Uterus (tissue), 2 donors: ENCODE results near the gene B3GLCT.

Experiments
- CTCF ChIP-seq, 4 experiments: fragments of 200-600 bp in 2 of 4; fragments of 450-650 bp in 2 of 4; sonication (generic) in 2 of 4; IDR thresholded peaks; one replicate each; pipeline ENCODE4 v1.5.1; 2016 to 2019; ENCODE audit warnings: antibody characterized with exemption in 4 of 4, mild to moderate bottlenecking in 2 of 4, moderate library complexity in 1 of 4
- POLR2A ChIP-seq, 2 donors: fragments of 450-650 bp; IDR thresholded peaks; one replicate each; pipeline ENCODE4 v1.6.1; 2016; ENCODE audit warnings: antibody characterized with exemption in 2 of 2, mild to moderate bottlenecking in 1 of 2, moderate library complexity in 1 of 2

- TF ChIP-seq POLR2A (IDR thresholded peaks at IDR 0.05) (no peak), CTCF (IDR thresholded peaks at IDR 0.05) (no peak)
Observed at GRCh38 chr13:31150315-31150985, 49.3 kb upstream of the B3GLCT start.
